Endothelial cell (in vitro differentiated cells): Measurements from ENCODE around the gene OR2T5. TPM values are rescaled to one million over a fixed set of nuclear protein-coding genes. Genes with fewer than 3 reads are reported as not detected.
A peak's percentile ranks its signal among the peaks of the same experiment; 100 is the strongest.
"Not testable (repeated sequence)": the region's sequence is repeated elsewhere in the genome, so short reads cannot be mapped to it uniquely, and the experiment has no call there.

Source experiments
- DNase-seq: peaks from one replicate; pipeline ENCODE4 v3.0.0; 2021; ENCODE audit warnings: low spot score
- H3K27ac Mint-ChIP-seq: one replicate; pipeline ENCODE4 v1.8.0; 2021; ENCODE audit warnings: mixed read lengths, inconsistent platforms; ENCODE audit not compliant: unreplicated experiment
- H3K27me3 Mint-ChIP-seq: one replicate; pipeline ENCODE4 v1.8.0; 2021; ENCODE audit warnings: mild to moderate bottlenecking, moderate library complexity, mixed read lengths, inconsistent platforms; ENCODE audit not compliant: unreplicated experiment
- H3K36me3 Mint-ChIP-seq: one replicate; pipeline ENCODE4 v1.8.0; 2021; ENCODE audit warnings: mild to moderate bottlenecking, low read depth, mixed read lengths, inconsistent platforms; ENCODE audit not compliant: unreplicated experiment
- H3K4me1 Mint-ChIP-seq: one replicate; pipeline ENCODE4 v1.8.0; 2021; ENCODE audit warnings: mild to moderate bottlenecking, mixed read lengths, inconsistent platforms; ENCODE audit not compliant: unreplicated experiment
- H3K4me3 Mint-ChIP-seq: one replicate; pipeline ENCODE4 v1.8.0; 2021; ENCODE audit warnings: mild to moderate bottlenecking, mixed read lengths, inconsistent platforms; ENCODE audit not compliant: unreplicated experiment
- H3K9me3 Mint-ChIP-seq: one replicate; pipeline ENCODE4 v1.8.0; 2021; ENCODE audit warnings: mixed read lengths, inconsistent platforms; ENCODE audit not compliant: unreplicated experiment
- CTCF ChIP-seq: fragments of 200-600 bp; sonication (generic); IDR thresholded peaks from one replicate; pipeline ENCODE4 v1.5.0; 2021; ENCODE audit warnings: antibody characterized with exemption; ENCODE audit not compliant: unreplicated experiment
- total RNA-seq: library from RNA; stranded (reverse); fragmentation: NEBNext Ultra II Directional; extraction: Animal tissue kit (Norgen Biotek cat#: 25700); gene quantifications from one replicate; pipeline ENCODE4 v1.2.1, GENCODE V29; 2021; ENCODE audit not compliant: unreplicated experiment

The OR2T5 gene
- total RNA-seq, 1 donor from 2014 or later: not detected

GRCh38 chr1:248456635-248457034 lies 31.8 kb upstream of the OR2T5 start:
- H3K27me3 Mint-ChIP-seq, DNase-seq, H3K9me3 Mint-ChIP-seq, H3K4me1 Mint-ChIP-seq, H3K36me3 Mint-ChIP-seq, H3K4me3 Mint-ChIP-seq, H3K27ac Mint-ChIP-seq: not testable (repeated sequence)

- H3K4me1 Mint-ChIP-seq, H3K27me3 Mint-ChIP-seq, DNase-seq, H3K9me3 Mint-ChIP-seq, H3K36me3 Mint-ChIP-seq, H3K27ac Mint-ChIP-seq, H3K4me3 Mint-ChIP-seq: not testable (repeated sequence)
Measured at GRCh38 chr1:248459117-248459516, 29.3 kb upstream of the OR2T5 start.

DNA sequence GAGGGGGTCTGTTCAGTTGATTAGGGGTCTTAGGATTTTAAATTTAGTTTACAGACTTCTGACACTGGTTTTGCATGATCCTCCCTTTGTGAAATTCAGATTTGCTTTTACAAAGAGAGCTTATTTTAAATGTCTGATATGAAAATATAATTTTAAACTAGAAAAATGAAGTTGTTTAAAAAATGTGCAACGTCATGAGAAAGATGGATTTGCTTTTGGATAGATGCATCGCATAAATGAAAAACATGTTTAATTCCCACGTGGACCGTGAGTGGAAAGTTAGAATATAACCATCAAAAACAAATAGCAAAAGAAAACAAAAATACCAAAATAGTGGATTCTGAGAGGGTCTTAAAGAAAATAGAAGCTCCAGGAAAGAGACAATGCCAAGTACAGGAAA lies 17.2 kb upstream of the OR2T5 start:
- H3K9me3 Mint-ChIP-seq: peaks cover 20% of the 10 kb centered on the region
- H3K4me3 Mint-ChIP-seq: no peak overlapping the region

GRCh38 chr1:248472111-248472510 lies 16.3 kb upstream of the OR2T5 start:
- H3K4me3 Mint-ChIP-seq, H3K27me3 Mint-ChIP-seq, H3K4me1 Mint-ChIP-seq, DNase-seq, H3K27ac Mint-ChIP-seq, H3K36me3 Mint-ChIP-seq: not testable (repeated sequence)
- H3K9me3 Mint-ChIP-seq: peaks cover 20% of the 10 kb centered on the region

More for the DNA sequence above, 17.2 kb upstream of the OR2T5 start:
- Mint-ChIP-seq H3K27ac (no peak overlapping the region), H3K27me3 (peaks cover 2% of the 10 kb centered on the region), H3K4me1 (no peaks in the 10 kb centered on the region), H3K36me3 (no peaks in the 10 kb centered on the region)
- no peak for DNase-seq
- TF ChIP-seq CTCF: no peak

GRCh38 chr1:248473051-248473450 lies 15.3 kb upstream of the OR2T5 start, which contains the start of gene OR2T3:
OR2T3 (plus strand) TSS chr1:248473351; CDS start chr1:248473351, 0 bp downstream.
- DNase-seq, H3K4me1 Mint-ChIP-seq, H3K36me3 Mint-ChIP-seq, H3K27ac Mint-ChIP-seq, H3K4me3 Mint-ChIP-seq, H3K27me3 Mint-ChIP-seq: not testable (repeated sequence)
- H3K9me3 Mint-ChIP-seq: peaks cover 17% of the 10 kb centered on the region

GRCh38 chr1:248475660-248476059 lies 12.7 kb upstream of the OR2T5 start:
- H3K27ac Mint-ChIP-seq, H3K4me1 Mint-ChIP-seq, DNase-seq, H3K27me3 Mint-ChIP-seq, H3K9me3 Mint-ChIP-seq, H3K4me3 Mint-ChIP-seq, H3K36me3 Mint-ChIP-seq: not testable (repeated sequence)

DNA sequence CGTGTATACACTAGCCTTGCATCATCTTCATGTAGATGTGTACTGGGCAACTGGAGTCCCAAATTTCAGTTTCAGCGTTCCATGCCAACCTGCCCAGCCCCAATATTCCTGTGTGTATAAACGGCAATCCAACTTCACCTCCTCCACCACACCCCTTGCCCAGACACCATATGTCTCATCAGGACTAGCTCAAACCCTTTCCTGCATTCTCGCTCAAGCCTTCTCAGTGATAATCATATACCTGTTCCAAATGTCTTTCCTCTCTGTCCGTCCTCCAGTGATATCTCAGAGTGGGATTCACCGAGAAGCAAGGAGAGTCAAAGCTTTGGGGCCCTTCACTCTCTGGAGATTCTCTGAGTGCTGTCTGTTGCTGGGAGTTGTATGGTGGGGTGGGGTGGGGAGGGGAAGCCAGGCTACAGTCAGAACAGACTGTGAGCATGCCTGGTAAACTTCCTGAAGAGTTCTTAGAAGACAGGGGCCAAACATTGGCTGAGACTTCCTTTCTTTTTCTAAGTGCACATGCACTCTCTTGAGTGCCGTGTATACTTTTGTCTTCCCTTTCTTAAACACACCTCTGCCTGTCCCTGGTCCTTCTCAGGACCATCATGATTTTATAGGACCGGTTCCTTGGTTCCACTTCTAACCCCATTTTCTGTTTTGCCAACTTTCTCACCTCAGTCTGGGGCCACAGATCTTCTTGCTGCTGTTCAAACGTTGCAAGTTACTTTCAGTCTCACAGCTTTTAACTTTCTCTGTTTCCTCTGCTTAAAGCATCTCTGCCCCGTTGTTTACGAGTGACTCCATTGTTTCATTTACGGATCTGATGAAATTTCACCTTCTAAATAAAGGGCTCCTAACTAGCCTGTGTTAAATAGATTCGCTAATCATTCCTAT lies 6.5 kb upstream of the OR2T5 start:
- H3K27ac Mint-ChIP-seq, H3K27me3 Mint-ChIP-seq, H3K36me3 Mint-ChIP-seq, DNase-seq, H3K9me3 Mint-ChIP-seq, H3K4me1 Mint-ChIP-seq: not testable (repeated sequence)
- H3K4me3 Mint-ChIP-seq: peak overlapping the region; percentile 33

GRCh38 chr1:248496661-248497060 lies 8.3 kb downstream of the OR2T5 start:
- not testable (repeated sequence) for H3K4me3 Mint-ChIP-seq, H3K27me3 Mint-ChIP-seq, H3K27ac Mint-ChIP-seq, DNase-seq, H3K4me1 Mint-ChIP-seq, H3K36me3 Mint-ChIP-seq, H3K9me3 Mint-ChIP-seq

GRCh38 chr1:248500305-248501035 lies 12.1 kb downstream of the OR2T5 start:
- DNase-seq, H3K27ac Mint-ChIP-seq, H3K27me3 Mint-ChIP-seq, H3K36me3 Mint-ChIP-seq, H3K4me3 Mint-ChIP-seq, H3K4me1 Mint-ChIP-seq, H3K9me3 Mint-ChIP-seq: not testable (repeated sequence)

- not testable (repeated sequence) for H3K36me3 Mint-ChIP-seq, H3K27ac Mint-ChIP-seq, H3K4me3 Mint-ChIP-seq, DNase-seq, H3K27me3 Mint-ChIP-seq, H3K4me1 Mint-ChIP-seq, H3K9me3 Mint-ChIP-seq
Measured at GRCh38 chr1:248507773-248508172, 19.4 kb downstream of the OR2T5 start, which contains the start of gene OR2G6. OR2G6 (plus strand) TSS chr1:248508073; CDS start chr1:248521647, 13,574 bp downstream.

DNA sequence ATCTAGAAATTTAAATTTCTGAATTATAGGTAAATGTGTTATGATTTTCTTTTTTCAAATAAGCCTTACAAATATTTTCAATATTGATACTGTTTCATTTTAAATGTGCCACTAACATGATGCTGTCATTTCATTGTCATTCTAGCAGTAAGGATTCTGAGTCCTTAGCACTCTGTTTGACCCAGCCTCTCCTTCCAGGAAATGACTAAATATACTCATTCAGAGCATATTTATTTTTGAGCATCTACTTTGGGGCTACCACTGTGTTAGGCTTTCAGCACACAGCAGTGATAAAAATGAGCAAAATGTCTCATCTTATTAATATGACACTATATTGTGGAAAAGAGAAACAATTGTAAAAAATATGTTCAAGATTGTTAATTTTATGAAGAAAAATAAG lies 21.8 kb downstream of the OR2T5 start:
- H3K4me3 Mint-ChIP-seq, H3K4me1 Mint-ChIP-seq, H3K27ac Mint-ChIP-seq, H3K27me3 Mint-ChIP-seq, H3K36me3 Mint-ChIP-seq, DNase-seq, H3K9me3 Mint-ChIP-seq: not testable (repeated sequence)
